ENCODE results near the gene TMEM135.
"Not testable (repeated sequence)": the region's sequence is repeated elsewhere in the genome, so short reads cannot be mapped to it uniquely, and the experiment has no call there.

Gene TMEM135

DNA sequence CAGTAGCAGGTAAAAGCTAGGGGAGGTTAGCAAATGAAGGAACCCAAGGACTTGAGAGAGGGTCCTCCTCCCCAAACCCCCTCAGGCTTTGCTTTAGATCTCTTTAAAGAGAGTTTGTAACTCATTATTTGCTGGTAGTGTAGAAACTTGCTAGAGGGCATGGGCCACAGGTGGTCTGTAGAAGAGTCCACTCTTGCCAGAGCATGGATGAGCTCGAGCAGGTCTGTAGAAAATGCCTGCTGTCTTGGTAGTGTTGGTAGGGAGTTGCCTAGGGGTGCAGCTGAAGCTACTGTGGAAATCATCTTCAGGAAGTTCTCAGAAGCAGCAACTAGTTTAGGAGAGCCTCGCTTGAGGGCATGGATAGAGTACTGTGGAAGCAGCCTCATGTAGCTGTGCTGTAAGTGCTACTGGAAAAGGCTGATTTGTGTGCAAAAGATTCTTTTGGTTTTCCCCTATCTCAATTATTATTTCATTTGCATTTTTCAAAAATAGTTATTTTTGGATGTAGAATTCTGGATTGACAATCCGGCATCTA lies 104.3 kb downstream of the TMEM135 start:
- DNase-seq (ENCODE audit: low spot score), result no peak

DNA sequence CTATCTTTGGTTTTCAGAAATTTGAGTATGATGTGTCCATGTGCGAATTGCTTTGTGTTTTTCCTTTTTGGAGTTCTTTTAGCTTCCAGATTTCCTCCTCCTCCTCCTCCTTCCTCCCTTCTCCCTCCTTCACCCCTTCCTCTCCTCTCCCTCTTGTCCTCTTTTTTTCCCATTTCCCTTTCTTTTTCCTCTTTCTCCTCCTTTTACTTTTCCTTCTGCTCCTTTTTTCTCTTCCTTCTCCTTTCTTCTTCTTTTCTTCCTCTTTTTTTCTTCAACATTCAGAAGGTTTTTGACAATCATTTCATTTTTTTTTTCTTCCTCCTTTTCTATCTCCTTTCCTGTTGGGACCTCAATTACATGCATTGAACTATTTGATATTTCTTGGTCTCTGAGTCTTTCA lies 104.9 kb downstream of the TMEM135 start:
- no peak for DNase-seq (ENCODE audit: low spot score)

DNA sequence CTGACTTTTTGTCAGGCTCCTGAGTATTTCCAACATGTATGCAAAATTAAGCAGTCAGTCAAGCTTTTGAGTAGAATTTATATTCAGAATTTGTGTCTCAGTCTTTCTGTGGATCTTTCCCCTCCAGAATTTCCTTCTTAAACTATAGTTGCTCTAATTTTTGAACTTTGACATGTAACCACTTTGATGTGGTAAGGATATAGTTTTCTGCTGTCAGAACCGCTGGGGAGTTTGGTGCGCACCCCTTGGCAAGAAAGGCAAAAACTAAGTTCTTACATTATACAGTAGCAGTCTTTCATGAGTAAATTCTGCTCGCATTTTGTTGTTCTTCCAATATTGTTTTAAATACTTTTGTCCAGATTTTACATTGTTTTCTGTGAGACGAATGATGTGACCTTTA lies 105.9 kb downstream of the TMEM135 start:
- no peak for DNase-seq (ENCODE audit: low spot score)

DNA sequence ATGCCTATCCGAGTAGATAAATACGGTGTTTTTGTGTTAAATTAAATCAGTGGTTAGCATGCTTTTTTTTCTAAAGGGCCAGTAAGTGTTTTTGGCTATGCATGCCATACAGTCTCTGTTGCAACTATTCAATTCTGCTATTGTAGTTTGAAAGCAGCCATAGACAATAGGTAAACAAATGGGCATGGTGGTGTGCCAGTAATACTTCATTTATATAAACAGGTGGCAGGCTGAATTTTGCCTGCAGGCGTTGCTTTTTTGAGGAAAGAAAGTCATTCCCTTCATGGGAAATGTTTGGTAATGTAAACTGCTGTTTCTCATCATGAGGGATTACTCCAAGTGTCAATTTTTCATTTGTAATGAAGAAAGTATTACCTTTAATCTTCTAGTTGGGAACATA lies 106.5 kb downstream of the TMEM135 start:
- no peak for DNase-seq (ENCODE audit: low spot score)

DNA sequence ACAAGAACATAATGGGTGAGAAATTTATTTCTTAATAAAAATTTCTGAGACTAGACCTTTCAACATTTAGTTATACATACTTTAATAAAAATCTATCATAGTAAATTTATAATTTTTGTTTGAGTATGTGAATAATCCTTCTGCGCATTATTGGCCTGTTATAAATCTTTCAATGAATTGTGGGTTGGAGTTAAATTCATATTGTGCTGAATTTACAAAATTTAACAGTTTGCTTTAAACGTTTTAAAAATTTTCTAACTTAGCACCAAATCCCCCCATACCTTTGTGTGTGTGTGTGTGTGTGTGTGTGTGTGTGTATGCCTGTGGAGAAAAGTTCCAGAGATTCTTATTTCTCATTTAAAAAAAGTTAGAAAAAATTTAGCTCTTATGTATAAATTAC lies 111.0 kb downstream of the TMEM135 start:
- no peak for DNase-seq (ENCODE audit: low spot score)

DNA sequence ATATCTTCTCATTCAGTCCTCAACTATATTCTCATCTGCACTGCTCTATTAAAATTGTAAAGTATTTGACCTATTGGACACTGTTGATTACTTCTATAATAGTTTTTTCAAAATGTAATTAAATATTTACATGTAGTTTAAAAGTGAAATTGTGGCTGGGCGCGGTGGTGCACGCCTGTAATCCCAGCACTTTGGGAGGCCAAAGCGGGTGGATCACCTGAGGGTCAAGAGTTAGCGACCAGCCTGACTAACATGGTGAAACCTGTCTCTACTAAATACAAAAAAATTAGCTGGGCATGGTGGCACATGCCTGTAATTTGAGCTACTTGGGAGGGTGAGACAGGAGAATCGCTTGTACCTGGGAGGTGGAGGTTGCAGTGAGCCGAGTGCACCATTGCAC lies 112.0 kb downstream of the TMEM135 start:
- DNase-seq (ENCODE audit: low spot score), result not testable (repeated sequence)

DNA sequence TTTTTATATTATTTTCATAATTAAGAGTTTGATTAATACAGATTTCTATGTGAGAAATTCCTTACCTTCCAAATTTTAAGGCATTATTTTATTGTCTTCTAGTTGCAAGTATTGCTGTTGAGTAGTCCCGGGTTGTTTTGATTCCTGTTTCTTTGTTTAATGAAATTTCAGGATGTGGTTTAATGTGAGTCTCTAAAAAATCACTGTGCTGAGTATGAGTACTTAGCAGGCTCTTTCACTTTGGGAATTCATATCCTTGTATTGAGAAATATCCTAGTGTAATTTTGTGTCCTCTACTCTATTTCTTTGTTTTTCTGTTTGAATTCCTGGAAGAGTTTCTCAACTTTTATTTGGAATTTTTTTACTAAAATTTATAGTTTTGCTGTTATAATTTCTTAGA lies 113.2 kb downstream of the TMEM135 start:
- DNase-seq (ENCODE audit: low spot score), result peak; percentile 7

DNA sequence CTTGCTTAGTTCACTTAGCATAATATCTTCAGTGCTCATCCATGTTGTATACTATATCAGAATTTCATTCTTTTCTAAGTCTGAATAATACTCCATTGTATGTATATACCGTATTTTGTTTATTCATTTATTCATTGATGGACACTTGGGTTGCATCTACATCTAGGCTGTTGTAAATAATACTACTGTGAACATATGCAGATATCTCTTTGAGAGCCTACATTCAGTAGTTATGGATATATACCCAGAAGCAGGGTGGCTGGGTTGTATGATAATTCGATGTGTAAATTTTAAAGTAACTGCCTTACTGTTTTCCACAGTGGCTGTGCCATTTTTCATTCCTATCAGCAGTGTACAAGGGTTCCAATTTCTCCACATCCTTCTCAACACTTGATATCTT lies 116.5 kb downstream of the TMEM135 start:
- no peak for DNase-seq (ENCODE audit: low spot score)

DNA sequence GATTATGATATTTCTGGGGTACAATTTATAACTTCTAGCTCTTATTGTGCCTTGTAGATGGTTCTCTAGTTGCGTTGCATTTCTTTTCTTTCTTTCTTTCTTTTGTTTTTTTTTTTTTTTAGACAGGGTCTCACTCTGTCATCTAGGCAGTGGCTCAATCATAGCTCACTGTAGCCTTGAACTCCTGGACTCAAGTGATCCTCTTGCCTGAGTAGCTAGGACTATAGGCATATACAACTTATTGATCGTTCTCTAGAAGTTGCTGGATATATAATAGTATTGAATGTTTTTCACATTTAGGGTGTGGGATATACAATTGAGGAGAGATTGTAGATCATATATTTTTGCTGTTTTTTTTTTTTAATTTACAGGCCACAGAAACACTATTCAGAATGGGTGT lies 119.2 kb downstream of the TMEM135 start:
- DNase-seq (ENCODE audit: low spot score), result no peak

DNA sequence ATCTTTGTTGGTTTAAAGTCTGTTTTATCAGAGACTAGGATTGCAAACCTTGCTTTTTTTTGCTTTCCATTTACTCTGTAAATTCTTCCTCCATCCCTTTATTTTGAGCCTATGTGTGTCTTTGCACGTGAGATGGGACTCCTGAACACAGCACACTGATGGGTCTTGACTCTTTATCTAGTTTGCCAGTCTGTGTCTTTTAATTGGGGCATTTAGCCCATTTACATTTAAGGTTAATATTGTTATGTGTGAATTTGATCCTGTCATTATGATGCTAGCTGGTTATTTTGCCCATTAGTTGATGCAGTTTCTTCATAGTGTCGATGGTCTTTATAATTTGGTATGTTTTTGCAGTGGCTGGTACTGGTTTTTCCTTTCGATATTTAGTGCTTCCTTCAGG lies 131.3 kb downstream of the TMEM135 start:
- not testable (repeated sequence) for DNase-seq (ENCODE audit: low spot score)

DNA sequence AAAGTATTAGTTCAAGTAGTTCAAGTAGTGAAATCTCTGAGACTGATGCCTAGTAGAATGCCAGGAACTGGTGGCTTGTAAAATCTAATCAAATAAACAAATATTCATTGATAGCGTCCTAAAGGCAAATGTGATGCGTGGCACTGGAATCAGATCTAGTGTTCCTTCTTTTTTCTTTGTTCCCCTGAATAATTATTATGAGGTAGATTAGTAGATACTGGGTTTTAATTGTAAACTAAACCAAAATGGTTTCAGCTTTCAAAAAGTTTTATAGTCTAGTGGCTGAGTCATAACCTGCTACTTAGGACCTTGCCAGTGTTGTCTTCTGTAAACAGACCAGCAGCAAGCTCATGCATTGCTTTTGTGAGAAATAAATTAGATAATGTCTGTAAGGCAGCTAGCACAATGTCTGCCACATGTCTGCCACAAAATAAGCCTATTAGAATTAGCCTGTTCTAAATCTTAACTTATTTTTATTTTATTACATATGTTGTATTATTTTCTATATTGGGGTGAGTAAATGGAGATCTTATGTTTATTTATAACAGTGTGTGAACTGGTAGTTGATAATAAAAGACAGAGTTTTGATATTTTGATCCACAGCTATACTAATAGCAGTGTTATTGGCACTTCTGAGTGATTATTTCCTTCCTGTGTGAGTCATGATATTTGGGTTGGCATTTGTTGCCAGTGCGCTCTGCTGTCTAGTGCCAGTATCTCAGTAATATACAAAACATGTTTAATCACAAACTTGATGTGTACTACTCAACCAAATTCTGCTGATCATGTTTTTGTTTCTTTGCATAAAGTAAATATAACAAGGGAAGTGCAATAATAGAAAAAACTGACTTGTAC lies 135.7 kb downstream of the TMEM135 start:
- peak; percentile 30 for DNase-seq (ENCODE audit: low spot score)

DNA sequence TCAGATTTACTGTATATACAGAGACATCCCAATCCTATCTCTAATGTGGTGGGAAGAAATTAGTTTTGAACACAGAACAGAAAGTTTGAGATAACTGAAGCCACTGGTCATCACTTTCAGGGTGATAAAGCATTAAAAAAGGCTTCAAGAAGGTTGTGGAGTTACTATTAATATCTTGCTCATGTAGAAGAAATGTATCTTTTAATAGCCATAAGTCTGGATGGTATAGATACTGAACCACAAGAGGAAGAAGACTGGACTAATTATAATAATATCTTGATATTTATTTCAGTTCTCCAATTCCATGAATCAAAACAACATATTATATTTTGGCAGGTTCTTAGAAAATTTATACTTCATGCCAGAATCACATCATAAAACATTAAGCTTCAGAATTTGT lies 137.1 kb downstream of the TMEM135 start:
- no peak for DNase-seq (ENCODE audit: low spot score)

DNA sequence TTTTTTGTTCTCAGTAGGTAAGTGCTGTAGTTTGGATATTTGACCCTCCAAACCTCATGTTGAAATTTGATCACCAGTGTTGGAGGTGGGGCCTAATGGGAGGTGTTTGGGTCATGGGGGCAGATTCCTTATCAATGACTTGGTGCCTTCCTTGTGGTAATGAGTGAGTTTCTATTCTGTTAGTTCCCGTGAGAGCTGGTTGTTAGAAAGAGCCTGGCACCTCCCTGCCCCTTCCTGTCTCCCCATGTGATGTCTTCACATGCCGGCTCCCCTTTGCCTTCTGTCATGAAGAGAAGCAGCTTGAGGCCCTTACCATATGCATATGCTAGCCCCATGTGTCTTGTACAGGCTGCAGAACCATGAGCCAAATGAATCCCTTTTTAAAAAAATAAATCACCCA lies 138.3 kb downstream of the TMEM135 start:
- no peak for DNase-seq (ENCODE audit: low spot score)

DNA sequence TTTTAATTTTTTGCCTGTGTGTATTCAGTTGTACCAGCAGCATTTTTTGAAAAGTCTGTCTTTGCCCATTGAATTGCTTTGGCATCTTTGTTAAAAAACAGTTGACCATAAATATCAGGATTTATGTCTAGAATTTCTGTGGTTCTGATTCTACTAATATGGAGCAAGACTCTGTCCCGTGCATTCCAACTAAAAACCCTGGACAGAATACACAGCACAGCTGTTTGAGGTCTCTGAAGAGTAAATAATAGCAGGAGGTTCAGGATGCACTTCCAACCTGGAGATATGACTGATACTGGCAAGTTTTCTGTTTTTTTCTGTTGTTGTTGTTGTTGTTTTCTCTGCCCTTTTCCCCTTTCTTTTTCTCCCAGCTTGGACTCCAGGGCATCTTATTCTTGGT lies 141.9 kb downstream of the TMEM135 start:
- DNase-seq (ENCODE audit: low spot score), result no peak

DNA sequence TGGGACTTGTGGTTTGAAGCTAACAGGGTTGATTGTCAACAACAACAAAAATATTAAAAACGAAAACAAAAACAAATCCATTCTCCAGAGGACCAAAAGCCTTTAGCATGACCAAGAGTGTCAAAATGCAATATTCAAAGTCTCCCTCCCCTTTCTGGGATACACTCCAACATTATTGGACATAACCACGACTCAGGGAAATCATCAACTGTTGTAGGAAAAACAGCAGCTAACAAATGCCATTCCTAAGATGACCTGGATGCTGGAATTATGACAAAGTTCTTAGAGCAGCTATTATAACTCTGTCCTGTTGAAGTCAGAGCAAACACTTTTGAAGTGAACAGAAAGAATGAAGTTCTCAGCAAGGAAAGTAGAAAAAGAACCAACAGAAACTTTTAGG lies 143.0 kb downstream of the TMEM135 start:
- peak; percentile 16 for DNase-seq (ENCODE audit: low spot score)

DNA sequence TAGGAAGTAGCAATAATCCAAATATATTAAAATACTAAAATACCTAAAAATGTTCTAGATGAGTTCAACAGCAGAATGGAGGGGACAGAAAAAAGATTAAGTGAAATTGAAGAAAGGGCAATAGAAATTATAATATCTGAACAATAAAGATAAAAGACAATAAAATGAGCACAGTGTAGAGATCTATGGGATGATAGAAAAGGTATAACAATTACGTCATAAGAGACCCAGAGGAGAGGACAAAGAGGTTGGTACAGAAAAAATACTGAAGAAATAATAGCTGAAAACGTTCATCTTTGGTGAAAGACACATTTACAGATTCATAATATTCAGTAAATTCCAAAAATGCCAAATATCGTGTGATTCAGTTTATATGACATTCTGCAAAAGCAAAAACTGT lies 143.4 kb downstream of the TMEM135 start:
- DNase-seq (ENCODE audit: low spot score), result no peak

DNA sequence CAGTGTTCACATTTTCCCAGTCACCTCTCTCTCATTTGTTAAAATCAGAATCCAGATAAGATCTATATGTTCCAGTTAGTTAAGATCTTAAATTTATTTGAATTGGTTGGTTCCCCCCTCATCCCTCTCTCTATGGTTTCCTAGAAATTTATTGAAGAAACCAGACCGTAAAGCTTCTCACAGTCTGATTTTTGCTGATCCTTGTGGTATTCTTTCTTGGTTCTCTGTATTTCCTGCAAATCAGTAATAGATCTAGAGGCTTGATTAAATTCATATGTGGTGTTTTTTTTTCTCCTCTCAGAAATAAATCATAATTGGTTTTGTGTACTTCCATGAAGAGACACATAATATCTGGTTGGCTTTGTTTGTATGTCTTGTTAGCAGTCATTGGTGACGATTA lies 147.5 kb downstream of the TMEM135 start:
- no peak for DNase-seq (ENCODE audit: low spot score)

DNA sequence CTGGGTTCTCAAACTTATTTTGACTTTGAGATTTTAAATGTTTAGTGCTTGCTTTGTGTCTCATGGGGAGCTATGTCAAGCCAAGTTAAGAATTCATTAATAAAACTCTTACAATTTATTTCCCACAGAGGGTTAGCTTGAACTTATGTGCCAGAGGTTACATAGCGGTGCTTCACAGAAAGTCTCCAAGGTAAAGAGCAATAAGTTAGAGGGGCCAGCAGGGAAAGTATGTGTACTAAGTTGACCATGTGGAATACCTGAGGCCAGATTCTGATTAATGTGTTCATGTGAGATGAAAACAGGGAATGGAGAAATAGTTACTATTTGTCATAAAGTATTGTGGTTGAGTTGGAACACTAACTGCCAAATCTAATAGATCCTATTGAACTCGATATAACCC lies 149.3 kb downstream of the TMEM135 start:
- DNase-seq (ENCODE audit: low spot score), result no peak

DNA sequence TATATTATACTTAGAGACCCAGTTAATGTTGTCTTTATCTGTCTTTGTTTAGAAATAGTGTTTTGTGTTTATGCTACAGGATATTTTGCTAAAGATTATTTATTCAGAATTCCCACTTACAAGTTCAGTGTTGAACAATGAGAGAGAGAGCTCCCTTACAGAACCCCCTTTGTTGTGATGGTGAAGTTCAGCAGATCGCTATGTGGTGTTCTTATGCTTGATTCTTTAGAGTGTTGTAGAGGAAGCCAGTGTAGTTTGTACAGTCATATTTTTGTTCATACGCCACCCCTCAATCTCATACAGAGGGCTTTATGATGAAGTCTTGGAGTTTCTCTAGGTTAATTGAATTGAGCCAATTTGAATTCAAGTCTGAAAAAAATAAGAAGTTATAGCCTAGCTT lies 150.2 kb downstream of the TMEM135 start:
- no peak for DNase-seq (ENCODE audit: low spot score)

DNA sequence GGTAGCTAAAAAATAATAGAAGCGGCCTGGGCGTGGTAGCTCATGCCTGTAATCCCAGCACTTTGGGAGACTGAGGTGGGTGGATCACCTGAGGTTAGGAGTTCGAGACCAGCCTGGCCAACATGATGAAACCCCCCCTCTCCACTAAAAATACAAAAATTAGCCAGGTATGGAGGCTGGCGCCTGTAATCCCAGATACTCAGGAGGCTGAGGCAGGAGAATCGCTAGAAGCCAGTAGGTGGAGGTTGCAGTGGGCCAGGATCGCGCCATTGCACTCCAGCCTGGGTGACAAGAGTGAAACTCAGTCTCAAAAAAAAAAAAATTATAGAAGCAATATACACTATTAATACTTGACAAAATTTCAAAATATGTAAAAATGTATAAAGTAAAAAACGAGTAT lies 150.7 kb downstream of the TMEM135 start:
- not testable (repeated sequence) for DNase-seq (ENCODE audit: low spot score)

DNA sequence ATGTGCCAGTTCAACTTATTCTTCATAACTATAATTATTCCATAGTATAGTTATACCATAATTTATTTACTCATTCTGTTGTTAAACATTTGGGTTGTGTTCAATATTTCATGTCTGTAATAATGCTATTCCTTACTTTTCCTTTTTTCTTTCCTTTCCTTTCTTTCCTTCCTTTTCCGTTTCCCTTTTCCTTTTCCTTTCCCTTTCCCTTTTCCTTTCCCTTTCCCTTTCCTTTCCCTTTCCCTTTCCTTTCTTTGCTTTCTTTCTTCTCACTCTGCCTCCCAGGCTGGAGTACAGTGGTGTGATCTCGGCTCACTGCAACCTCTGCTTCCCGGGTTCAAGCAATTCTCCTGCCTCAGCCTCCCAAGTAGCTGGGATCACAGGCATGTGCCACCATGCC lies 151.2 kb downstream of the TMEM135 start:
- not testable (repeated sequence) for DNase-seq (ENCODE audit: low spot score)

DNA sequence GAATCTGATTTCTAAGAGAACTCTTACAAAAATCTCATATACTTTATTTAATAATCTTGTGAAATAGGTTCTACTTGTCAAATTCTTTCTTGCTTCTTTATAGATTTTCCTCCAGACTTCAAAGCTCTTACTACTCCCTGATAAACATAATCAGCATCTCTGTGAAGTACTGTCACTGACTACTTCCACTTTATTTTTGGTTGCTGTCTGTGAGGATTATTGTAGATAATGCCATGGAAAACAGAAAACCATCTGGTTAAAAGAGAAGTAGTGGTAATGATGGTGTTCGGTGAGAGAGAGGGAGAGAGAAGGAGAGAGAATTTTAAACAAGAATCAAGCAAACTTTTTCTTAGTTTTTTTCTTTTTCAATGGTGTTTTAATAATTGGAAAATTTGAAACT lies 152.3 kb downstream of the TMEM135 start:
- no peak for DNase-seq (ENCODE audit: low spot score)

DNA sequence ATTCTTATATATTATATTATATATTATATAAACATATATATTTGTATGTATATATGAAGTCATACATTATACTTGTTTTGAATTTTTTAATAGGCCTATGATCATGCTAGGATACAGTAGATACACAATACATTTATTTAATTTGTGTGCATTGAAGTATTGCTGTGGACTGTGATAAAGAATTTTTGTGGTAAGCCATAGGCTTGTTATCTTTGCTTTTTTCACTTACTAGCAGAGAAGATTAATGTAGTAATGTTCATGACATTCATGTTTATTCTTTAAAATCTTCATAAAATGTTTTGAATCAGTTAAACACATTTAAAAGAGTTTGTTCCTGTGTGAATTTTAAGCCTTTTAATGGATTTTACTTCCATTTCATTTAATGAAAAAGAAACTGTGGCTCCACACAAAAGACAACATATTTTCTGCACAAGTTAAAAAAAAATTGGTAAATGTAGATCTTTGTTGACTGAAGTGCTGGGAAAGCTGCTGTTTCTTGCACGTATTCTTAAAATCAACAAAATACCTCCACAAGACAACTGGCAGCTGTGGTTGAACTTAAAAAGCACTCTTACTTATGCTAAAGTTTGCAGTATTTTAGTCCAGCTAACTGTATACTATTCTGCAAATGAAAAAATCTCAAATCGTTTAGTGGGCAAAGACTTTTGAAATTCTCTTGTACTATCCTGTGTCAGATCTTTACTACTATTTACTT lies 156.2 kb downstream of the TMEM135 start:
- no peak for DNase-seq (ENCODE audit: low spot score)

All from AG08396 (cell line).